Measurements from ENCODE around the gene UBAP1.
"Not testable (repeated sequence)": the region's sequence is repeated elsewhere in the genome, so short reads cannot be mapped to it uniquely, and the experiment has no call there.

UBAP1 gene

GRCh38 chr9:34185778-34186551, 7.1 kb downstream of the UBAP1 start:
- DNase-seq: no peak

DNA sequence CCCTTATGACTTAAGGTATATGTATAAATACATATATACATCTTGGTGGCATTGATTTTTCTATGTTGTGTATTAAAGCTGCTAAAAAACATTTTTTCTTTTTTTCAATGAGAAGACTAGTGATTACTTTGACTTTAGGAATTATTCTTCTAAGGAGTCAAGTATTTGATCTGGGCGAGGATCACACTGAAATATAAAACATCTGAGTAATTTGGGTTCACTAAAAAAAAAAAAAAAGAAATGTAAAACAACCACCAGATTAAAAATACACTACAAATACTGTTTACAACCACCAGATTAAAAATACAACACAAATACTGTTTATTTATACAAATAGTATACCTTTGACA, 9.0 kb downstream of the UBAP1 start:
- no peak for DNase-seq

DNA sequence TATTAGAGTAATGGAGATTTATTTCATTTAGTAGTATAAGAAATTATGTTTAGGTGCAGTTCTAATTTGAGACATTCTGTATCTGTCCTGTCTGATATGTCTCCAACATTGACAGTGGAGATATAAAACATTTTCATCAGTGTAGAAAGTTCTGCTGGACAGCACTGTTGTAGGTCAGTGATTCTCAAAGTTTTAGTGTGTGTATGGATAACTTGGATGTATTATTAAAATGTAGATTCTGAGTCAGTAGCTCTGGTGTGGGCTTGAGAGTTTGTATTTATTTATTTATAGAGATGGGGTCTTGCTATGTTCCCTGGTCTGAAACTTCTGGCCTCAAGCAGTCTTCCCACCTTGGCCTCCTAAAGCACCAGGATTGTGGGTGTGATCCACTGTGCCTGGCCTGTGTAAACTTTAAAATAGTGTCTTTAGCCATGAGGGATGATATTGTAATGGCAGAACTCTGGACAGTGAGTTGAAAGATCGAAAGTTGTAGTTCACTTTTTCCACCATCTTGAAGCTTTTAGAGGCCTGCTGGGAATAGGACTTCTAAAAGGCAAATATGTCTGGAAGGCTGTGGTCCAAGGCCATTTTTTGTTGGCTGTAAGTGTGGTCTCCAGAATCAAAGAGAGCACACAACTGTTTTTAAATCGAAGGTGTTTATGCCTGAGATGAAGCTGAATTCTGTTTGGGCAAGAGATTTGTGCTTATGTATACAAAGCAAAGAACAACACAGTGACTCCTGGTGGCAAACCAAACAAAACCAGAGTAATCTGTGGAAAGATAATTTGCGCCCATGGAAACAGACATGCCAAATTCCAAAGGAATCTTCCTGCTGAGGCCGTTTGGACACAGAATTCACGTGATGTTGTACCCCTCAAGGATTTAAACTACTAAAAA, 12.4 kb downstream of the UBAP1 start:
- no peak for DNase-seq

DNA sequence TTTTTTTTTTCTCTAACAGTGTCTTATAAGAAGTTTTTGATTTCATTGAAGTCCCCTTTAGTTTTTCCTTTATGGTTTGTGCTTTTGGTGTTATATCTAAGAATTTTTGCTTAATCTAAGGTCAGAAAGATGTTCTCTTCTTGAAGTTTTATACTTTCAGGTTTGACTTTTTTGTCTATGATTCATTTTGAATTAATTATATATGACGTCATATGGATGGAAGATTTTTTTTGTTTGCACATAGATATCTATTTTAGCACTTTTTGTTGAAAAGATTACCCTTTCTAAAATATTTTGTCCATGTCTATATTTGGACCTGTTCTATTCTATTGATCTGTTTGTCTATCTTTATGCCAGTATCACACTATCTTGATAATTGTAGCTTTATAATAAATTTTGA, 16.3 kb downstream of the UBAP1 start:
- no peak for DNase-seq

- DNase-seq: not testable (repeated sequence)
Observed at GRCh38 chr9:34197286-34197685, 18.4 kb downstream of the UBAP1 start.

GRCh38 chr9:34197756-34198711, 19.2 kb downstream of the UBAP1 start:
- DNase-seq: no peak

DNA sequence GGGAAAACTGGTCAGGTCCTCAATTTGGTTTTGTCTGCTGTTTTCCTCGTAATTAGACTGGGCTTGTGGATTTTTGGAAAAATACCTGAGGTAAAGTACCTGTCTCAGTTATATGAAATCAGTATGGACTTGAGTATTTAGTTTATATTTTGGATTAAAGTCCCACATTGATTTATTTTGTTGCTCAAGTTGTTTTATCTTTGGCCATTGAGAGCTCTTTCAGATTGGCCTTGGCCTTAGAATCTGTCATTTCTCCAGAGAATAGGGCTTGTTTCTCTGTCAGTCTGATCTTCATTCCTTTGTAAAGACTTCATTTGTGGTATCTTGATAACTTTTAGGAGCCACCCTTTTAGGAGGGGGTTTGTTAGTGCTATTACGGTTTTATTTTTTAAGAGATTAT, 21.2 kb downstream of the UBAP1 start:
- no peak for DNase-seq

DNA sequence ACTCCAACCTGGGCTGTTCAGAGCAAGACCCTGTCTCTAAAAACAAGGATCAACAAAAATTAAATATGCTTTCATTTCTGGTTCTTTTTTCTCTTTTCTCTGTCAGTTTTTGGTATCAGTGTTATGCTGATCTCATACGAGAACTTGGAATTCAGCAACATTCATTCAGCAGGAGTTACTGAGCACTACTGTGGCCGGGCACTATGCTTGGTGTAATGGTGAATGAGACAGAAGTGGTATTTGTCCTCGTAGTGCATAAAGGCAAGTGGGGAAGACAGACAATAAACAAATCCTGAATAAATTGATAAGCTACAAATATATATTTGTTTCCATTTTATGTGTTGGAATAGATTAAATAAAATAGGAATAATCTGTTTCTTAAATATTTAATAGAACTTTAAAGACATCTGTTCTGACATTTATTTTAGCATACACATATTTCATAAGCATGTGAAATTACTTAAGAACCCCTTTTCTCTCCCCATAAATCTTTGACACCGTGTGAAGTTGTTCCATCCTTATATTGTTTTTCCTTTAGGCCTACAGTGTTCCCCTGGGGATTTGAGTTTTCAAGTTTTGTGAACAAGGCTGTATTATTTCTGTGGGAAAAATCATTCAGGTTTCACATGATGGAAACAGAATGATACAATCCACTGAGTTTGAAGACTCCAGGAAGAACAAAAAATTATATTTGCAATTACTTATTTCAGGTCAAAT, 24.6 kb downstream of the UBAP1 start:
- no peak for DNase-seq

DNA sequence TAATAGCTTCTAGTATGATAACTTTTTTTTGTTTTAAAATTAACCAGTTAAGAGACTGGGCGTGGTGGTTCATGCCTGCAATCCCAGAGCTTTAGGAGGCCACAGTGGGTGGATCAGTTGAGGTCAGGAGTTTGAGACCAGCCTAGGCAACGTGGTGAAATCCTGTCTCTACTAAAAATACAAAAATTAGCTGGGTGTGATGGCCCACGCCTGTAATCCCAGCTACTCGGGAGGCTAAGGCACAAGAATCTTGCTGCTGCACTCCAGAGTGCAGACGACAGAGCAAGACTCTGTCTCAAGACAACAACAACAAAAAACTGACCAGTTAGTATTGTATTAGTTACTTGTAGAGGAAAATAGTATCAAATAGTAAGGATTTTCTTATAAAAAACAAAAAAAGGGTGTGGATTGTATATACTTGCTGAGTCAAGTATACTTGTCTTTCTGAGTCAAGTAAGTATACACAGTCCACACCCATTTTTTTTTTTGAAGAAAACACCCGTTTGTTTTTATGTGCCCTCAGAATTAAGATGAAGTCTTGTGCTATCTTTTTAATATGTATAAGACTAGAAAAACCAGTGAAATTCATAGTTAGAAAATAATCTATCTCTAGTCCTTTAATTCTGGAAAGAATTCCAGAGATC, 25.3 kb downstream of the UBAP1 start:
- DNase-seq: no peak

DNA sequence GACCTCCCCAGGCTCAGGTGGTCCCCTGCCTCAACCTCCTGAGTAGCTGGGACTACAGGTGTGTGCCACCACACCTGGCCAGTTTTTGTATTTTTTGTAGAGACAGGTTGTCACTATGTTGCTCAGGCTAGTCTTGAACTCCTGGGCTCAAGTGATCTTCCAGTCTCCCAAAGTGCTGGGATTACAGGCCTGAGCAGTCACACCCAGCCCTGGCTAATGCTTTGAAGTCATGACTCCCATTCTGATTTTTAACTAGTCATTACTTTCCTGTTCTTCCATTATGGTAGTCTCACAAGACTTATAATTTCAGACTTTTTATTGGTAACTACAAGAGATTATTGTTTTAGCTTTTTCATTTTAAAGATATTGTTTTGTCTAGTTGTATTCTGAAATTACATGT, 26.3 kb downstream of the UBAP1 start:
- DNase-seq: no peak

DNA sequence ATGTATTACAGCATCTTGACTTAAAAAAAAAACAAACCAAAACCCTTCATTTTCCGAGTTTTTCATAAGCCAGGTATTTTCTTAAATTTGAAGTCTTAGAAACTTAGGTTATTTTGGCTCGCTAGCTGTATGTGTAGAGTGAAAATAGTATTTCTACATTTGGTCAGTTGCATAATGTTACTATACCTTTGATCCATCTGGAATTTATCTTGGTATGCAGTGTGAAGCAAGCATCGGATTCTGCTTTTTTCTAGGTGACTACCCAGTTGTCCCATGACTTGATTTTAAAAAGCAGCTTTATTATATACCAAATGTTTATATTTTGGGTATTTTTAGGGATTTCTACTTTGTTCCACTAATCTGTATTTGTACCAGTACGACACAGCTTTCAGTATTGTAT, 27.7 kb downstream of the UBAP1 start:
- DNase-seq: no peak

DNA sequence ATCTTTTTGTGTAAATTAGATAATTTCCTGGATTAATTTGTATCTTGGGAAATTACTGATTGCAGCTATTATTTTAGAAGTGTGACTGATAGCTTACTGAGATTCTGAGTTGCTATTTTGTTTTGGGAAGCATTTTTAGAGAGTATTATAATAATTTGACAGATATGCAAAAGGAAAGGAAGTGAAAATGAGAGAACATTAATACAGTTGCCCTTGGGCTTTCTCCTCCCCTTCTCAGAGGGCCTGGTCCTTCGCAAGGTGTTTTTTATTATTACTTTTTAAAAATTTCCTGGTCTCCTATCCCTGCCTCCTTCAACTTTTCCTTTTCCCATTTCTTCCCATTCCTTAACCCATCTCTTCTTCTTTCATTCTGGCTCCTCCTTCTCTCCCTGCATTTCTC, 32.6 kb downstream of the UBAP1 start:
- no peak for DNase-seq

GRCh38 chr9:34214354-34215000, 35.6 kb downstream of the UBAP1 start:
- not testable (repeated sequence) for DNase-seq

GRCh38 chr9:34216325-34216724, 37.5 kb downstream of the UBAP1 start:
- DNase-seq: no peak

DNA sequence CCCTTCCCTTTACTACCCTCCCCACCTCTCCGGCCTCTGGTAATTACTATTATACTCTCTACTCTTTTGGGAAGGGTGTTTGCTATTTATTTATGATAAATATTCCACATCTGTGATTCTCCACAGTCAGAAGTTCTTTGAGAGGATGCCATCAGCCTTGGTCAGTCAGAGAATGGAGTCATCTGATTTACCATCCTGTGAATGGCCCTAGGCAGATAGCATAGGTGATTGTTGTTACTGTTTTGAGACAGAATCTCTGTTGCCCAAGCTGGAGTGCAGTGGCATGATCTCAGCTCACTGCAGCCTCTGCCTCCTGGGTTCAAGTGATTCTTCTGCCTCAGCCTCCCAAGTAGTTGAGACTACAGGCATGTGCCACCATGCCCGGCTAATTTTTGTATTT, 38.2 kb downstream of the UBAP1 start:
- not testable (repeated sequence) for DNase-seq

GRCh38 chr9:34218446-34218845, 39.6 kb downstream of the UBAP1 start:
- DNase-seq: no peak

DNA sequence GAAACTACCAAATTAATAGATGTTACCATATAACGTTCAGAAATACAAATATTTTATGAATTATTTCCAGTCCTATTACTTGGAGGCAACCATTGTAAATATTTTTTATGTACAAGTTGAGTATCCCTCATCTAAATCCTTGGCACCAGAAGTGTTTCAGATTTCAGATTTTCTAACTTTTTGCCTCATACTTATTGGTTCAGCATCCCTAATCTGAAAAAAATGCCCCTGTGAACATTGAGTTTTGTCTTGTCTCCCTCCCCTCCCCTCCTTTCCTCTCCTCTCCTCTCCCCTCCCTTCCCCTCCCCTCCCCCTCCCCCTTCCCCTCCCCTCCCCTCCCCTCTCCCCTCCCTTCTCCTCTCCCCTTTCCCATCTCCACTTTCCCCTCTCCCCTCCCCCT, 40.6 kb downstream of the UBAP1 start:
- DNase-seq: no peak

GRCh38 chr9:34220218-34220617, 41.4 kb downstream of the UBAP1 start:
- no peak for DNase-seq

- no peak for DNase-seq
Observed at GRCh38 chr9:34224349-34224748, 45.5 kb downstream of the UBAP1 start.

DNA sequence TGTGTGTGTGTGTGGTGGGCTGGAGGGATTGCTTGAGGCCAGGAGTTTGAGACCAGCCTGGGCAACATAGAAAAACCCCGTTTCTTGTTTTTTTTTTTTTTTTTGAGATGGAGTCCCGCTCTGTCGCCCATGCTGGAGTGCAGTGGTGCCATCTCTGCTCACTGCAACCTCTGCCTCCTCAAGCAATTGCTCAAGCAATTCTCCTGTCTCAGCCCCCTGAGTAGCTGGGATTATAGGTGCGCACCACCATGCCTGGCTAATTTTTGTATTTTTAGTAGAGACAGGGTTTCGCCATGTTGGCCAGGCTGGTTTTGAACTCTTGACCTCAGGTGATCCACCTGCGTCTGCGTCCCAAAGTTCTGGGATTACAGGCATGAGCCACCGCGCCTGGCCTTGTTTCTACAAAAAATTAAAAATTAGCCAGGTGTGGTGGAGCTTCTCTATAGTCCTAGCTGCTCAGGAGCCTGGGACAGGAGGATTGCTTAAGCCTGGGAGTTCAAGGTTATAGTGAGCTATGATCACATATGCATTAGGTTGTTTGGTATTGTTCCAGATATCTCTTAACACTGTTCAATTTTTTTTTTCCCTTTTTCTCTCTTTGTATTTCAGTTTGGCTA, 47.4 kb downstream of the UBAP1 start:
- DNase-seq: not testable (repeated sequence)

DNA sequence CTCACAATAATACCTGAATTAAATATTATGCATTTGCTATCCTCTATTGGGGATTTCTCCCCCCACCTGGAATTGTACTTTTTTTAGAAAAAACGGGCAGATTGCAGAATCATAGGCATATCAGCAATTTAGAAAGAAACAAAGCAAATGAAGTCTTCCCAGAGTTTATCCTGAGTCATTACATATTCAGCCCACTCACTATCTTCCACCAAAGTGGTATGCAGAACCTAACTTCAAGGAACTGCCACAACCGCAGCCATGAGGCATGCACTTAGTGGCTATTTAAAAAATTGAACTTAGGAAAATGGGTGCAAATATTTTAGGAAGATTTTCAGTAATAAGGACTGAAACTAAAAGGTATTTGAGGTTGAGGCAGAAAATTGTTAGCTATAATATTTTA, 48.6 kb downstream of the UBAP1 start:
- DNase-seq: no peak
